ENCODE measurements around the gene CATSPERD. TPM values are rescaled to one million over a fixed set of nuclear protein-coding genes. Genes with fewer than 3 reads are reported as not detected.

The CATSPERD gene
- total and polyA plus RNA-seq, 12 donors: not detected

GRCh38 chr19:5694167-5694955, 26.1 kb upstream of the CATSPERD start:
- peaks cover 0 to 68% of the 10 kb centered on the region in 2 donors for H3K36me3 ChIP-seq (replicated peaks in 1 of 2)
- WGBS, 4 donors: 80 to 85% (median 82%) methylated on average over 38 to 45 of the region's 45 CpGs
- intact Hi-C loops (cut with DNase I): no loop called here
- peak overlapping the region in 2 of 5 donors; percentile 90 to 95 for H3K27ac ChIP-seq
- no peaks in the 10 kb centered on the region for H3K27me3 ChIP-seq
- H3K9me3 ChIP-seq (replicated peaks in 1 of 3): no peaks in the 10 kb centered on the region
- H3K4me1 ChIP-seq (replicated peaks in 1 of 2): peaks cover 14 to 29% of the 10 kb centered on the region in 2 donors
- TF ChIP-seq POLR2A (IDR thresholded peaks at IDR 0.05): no peak
- TF ChIP-seq CTCF (IDR thresholded peaks at IDR 0.05): no peak
- H3K4me3 ChIP-seq: no peak overlapping the region
- peak in 4 of 7 donors; percentile 32 to 59 (median 46) for DNase-seq

- no peaks in the 10 kb centered on the region for H3K9me3 ChIP-seq (replicated peaks in 1 of 3)
- DNase-seq: peak in 1 of 7 donors; percentile 23
- intact Hi-C loops (cut with DNase I): no loop called here
- H3K27me3 ChIP-seq: no peaks in the 10 kb centered on the region
- H3K27ac ChIP-seq: peak overlapping the region in 2 of 5 donors; percentile 34 to 90
- H3K4me3 ChIP-seq: no peak overlapping the region
- peaks cover 14 to 29% of the 10 kb centered on the region in 2 donors for H3K4me1 ChIP-seq (replicated peaks in 1 of 2)
- peaks cover 0 to 74% of the 10 kb centered on the region in 2 donors for H3K36me3 ChIP-seq (replicated peaks in 1 of 2)
- TF ChIP-seq CTCF (IDR thresholded peaks at IDR 0.05): no peak
- TF ChIP-seq POLR2A (IDR thresholded peaks at IDR 0.05): no peak
- 83 to 87% (median 85%) methylated on average over 2 to 8 of the region's 8 CpGs for WGBS, 4 donors
These were observed 25.3 kb upstream of the CATSPERD start for GRCh38 chr19:5694956-5695648.

GRCh38 chr19:5695649-5696195, 24.7 kb upstream of the CATSPERD start:
- Histone ChIP-seq H3K27me3 (no peaks in the 10 kb centered on the region), H3K9me3 (replicated peaks in 1 of 3) (no peaks in the 10 kb centered on the region), H3K27ac (peak overlapping the region in 2 of 5 donors; percentile 34 to 90), H3K36me3 (replicated peaks in 1 of 2) (peaks cover 0 to 81% of the 10 kb centered on the region in 2 donors), H3K4me1 (replicated peaks in 1 of 2) (peaks cover 14 to 29% of the 10 kb centered on the region in 2 donors), H3K4me3 (no peak overlapping the region)
- intact Hi-C loops (cut with DNase I): no loop called here
- no peak for DNase-seq
- no peak for TF ChIP-seq CTCF (IDR thresholded peaks at IDR 0.05)
- no peak for TF ChIP-seq POLR2A (IDR thresholded peaks at IDR 0.05)
- 17 to 83% (median 81%) methylated on average over 1 to 28 of the region's 28 CpGs for WGBS, 4 donors
